NCI-H1417 treated with DMSO at 0.1 percent for 48 hours (cell line): Measurements from ENCODE around the gene NKG7.

Experiments used
- DNase-seq: peaks from one replicate; lab custom pipeline; 2025; lab: John Stamatoyannopoulos, UW

Gene NKG7

GRCh38 chr19:51361239-51361638 lies 11.2 kb downstream of the NKG7 start:
- no peak for DNase-seq

GRCh38 chr19:51359294-51359693 lies 13.2 kb downstream of the NKG7 start:
- no peak for DNase-seq

- DNase-seq = no peak
Measured at GRCh38 chr19:51357952-51358351, 14.5 kb downstream of the NKG7 start.

GRCh38 chr19:51356159-51356801 lies 16.2 kb downstream of the NKG7 start:
- no peak for DNase-seq

GRCh38 chr19:51354742-51355148 lies 17.7 kb downstream of the NKG7 start:
- DNase-seq = no peak

GRCh38 chr19:51354103-51354741 lies 18.2 kb downstream of the NKG7 start:
- DNase-seq = no peak

- no peak for DNase-seq
Measured at GRCh38 chr19:51352783-51353360, 19.6 kb downstream of the NKG7 start.

GRCh38 chr19:51351266-51351990 lies 21.0 kb downstream of the NKG7 start:
- no peak for DNase-seq

- DNase-seq = no peak
Measured at GRCh38 chr19:51347209-51347928, 25.1 kb downstream of the NKG7 start.

GRCh38 chr19:51346742-51347141 lies 25.7 kb downstream of the NKG7 start:
- no peak for DNase-seq

GRCh38 chr19:51345076-51345620 lies 27.3 kb downstream of the NKG7 start:
- DNase-seq = no peak

GRCh38 chr19:51342631-51343569 lies 29.6 kb downstream of the NKG7 start:
- DNase-seq = no peak

GRCh38 chr19:51341976-51342580 lies 30.4 kb downstream of the NKG7 start, which contains the start of gene VSIG10L:
Gene VSIG10L, minus strand, starts transcription at chr19:51342139. Its CDS starts 15 bp downstream, at chr19:51342124.
- no peak for DNase-seq

GRCh38 chr19:51341066-51341465 lies 31.4 kb downstream of the NKG7 start:
- no peak for DNase-seq

GRCh38 chr19:51339687-51340656 lies 32.5 kb downstream of the NKG7 start:
- no peak for DNase-seq

GRCh38 chr19:51339313-51339686 lies 33.2 kb downstream of the NKG7 start:
- DNase-seq = no peak

- DNase-seq = no peak
Measured at GRCh38 chr19:51338563-51339312, 33.7 kb downstream of the NKG7 start.

GRCh38 chr19:51337861-51338562 lies 34.4 kb downstream of the NKG7 start:
- no peak for DNase-seq
